CD4-positive, alpha-beta T cell (primary cell): Measurements from ENCODE around the gene MEG3. TPM values are rescaled to one million over a fixed set of nuclear protein-coding genes. Genes with fewer than 3 reads are reported as not detected.

Experiments
- ATAC-seq: fragments of 200-7000 bp; cut with Tn5 transposase; one replicate; pipeline ENCODE4 v1.10.0; 2022; ENCODE audit warnings: mild to moderate bottlenecking; ENCODE audit not compliant: poor library complexity
- CTCF ChIA-PET: fragments of 350-600 bp; sonication (Branson Sonifier 250); formaldehyde crosslinking; loops from one replicate; lab custom pipeline; 2021; ENCODE audit warnings: antibody characterized with exemption, inconsistent platforms; lab: Charles Lee
- POLR2A ChIA-PET: fragments of 350-600 bp; sonication (Branson Sonifier 250); formaldehyde crosslinking; loops from one replicate; lab custom pipeline; 2021; ENCODE audit warnings: antibody characterized with exemption, inconsistent platforms; lab: Charles Lee
- DNase-seq, 14 experiments: peaks; one replicate each; pipeline ENCODE4 v3.0.0-alpha.2; 2013 to 2020; ENCODE audit warnings: mixed read lengths in 2 of 14
- H3K27ac ChIP-seq, 2 donors: one replicate each; pipeline versions ENCODE4 v1.5.1 to v1.7.0; 2013; ENCODE audit warnings: low read length in 2 of 2, low read depth in 1 of 2, mild to moderate bottlenecking in 1 of 2
- H3K27me3 ChIP-seq, 2 experiments: 1 replicate in 1 of 2; 2 replicates in 1 of 2; pipeline versions ENCODE4 v1.6.1 to v1.7.0; 2013; ENCODE audit warnings: low read length in 2 of 2, control low read depth in 1 of 2, mild to moderate bottlenecking in 1 of 2, moderate library complexity in 1 of 2; ENCODE audit not compliant: insufficient read depth in 2 of 2, control insufficient read depth in 1 of 2
- H3K36me3 ChIP-seq: one replicate; pipeline ENCODE4 v1.6.1; 2013; ENCODE audit warnings: low read length, control low read depth; ENCODE audit not compliant: insufficient read depth
- H3K4me1 ChIP-seq: one replicate; pipeline ENCODE4 v1.6.1; 2013; ENCODE audit warnings: low read length, control low read depth; ENCODE audit not compliant: insufficient read depth
- H3K4me3 ChIP-seq: one replicate; pipeline ENCODE4 v1.5.1; 2013; ENCODE audit warnings: mild to moderate bottlenecking, low read length, moderate library complexity
- H3K9me3 ChIP-seq, 2 experiments: 1 replicate in 1 of 2; 2 replicates in 1 of 2; pipeline versions ENCODE4 v1.6.1 to v1.7.0; 2013; ENCODE audit warnings: low read length in 2 of 2, mild to moderate bottlenecking in 2 of 2, control low read depth in 1 of 2, moderate library complexity in 1 of 2; ENCODE audit not compliant: control insufficient read depth in 1 of 2, insufficient read depth in 1 of 2
- H3K27ac Mint-ChIP-seq: one replicate; pipeline ENCODE4 v1.8.0; 2020; ENCODE audit warnings: mixed read lengths
- H3K27me3 Mint-ChIP-seq: one replicate; pipeline ENCODE4 v1.8.0; 2021; ENCODE audit warnings: mixed read lengths
- H3K36me3 Mint-ChIP-seq: one replicate; pipeline ENCODE4 v1.8.0; 2021; ENCODE audit warnings: low read depth, mixed read lengths
- H3K4me1 Mint-ChIP-seq: one replicate; pipeline ENCODE4 v1.8.0; 2021; ENCODE audit warnings: low read depth, mixed read lengths
- H3K4me3 Mint-ChIP-seq: one replicate; pipeline ENCODE4 v1.8.0; 2020; ENCODE audit warnings: mild to moderate bottlenecking, mixed read lengths
- H3K9me3 Mint-ChIP-seq: one replicate; pipeline ENCODE4 v1.8.0; 2020; ENCODE audit warnings: mixed read lengths
- CTCF ChIP-seq: fragments of 200-600 bp; IDR thresholded peaks from one replicate; pipeline ENCODE4 v1.8.0; 2022; ENCODE audit warnings: antibody characterized with exemption, mild to moderate bottlenecking
- intact Hi-C, 2 experiments: fragments of 100-400 bp; cut with DNase I in 1 of 2; cut with micrococcal nuclease in 1 of 2; formaldehyde crosslinking; loops; one replicate each; pipeline versions ENCODE4 v1.15.1 to v1.9.0; 2023 to 2025; cut with DNase I, micrococcal nuclease
- total RNA-seq, 174 experiments: library from RNA in 2 of 174; stranded (reverse) in 2 of 174; gene quantifications; one replicate each; pipeline ENCODE4 v1.2.3 and lab custom pipeline; 2021 to 2026

The MEG3 gene
- total RNA-seq, 2 experiments from 2014 or later: not detected

- Mint-ChIP-seq H3K9me3 (no peaks in the 10 kb centered on the region), H3K4me3 (no peak overlapping the region)
Observed at GRCh38 chr14:100859781-100860180, 33.9 kb downstream of the MEG3 start.

GRCh38 chr14:100860556-100861187 lies 34.8 kb downstream of the MEG3 start:
- Mint-ChIP-seq H3K9me3 (no peaks in the 10 kb centered on the region), H3K27me3 (peaks cover 7% of the 10 kb centered on the region), H3K36me3 (no peaks in the 10 kb centered on the region), H3K4me3 (no peak overlapping the region), H3K4me1 (no peaks in the 10 kb centered on the region), H3K27ac (no peak overlapping the region)
- no peak overlapping the region for H3K27ac ChIP-seq
- H3K4me1 ChIP-seq: no peaks in the 10 kb centered on the region
- H3K4me3 ChIP-seq: no peak overlapping the region
- ChIA-PET CTCF (no interaction called here), POLR2A (no interaction called here)
- no peak for TF ChIP-seq CTCF
- no peaks in the 10 kb centered on the region for H3K27me3 ChIP-seq
- H3K9me3 ChIP-seq: peaks cover 0 to 7% of the 10 kb centered on the region in 2 experiments
- intact Hi-C loops: no loop called here
- DNase-seq: no peak
- no peak for ATAC-seq
- no peaks in the 10 kb centered on the region for H3K36me3 ChIP-seq

More at GRCh38 chr14:100859781-100860180, 33.9 kb downstream of the MEG3 start:
- H3K36me3 ChIP-seq: no peaks in the 10 kb centered on the region
- H3K27ac ChIP-seq: no peak overlapping the region
- Mint-ChIP-seq H3K36me3 (no peaks in the 10 kb centered on the region), H3K4me1 (no peaks in the 10 kb centered on the region), H3K27ac (no peak overlapping the region), H3K27me3 (peaks cover 7% of the 10 kb centered on the region)
- CTCF ChIA-PET: no interaction called here
- POLR2A ChIA-PET: no interaction called here
- DNase-seq (no peak), ATAC-seq (no peak)
- H3K4me1 ChIP-seq: no peaks in the 10 kb centered on the region
- H3K4me3 ChIP-seq: no peak overlapping the region
- peaks cover 0 to 7% of the 10 kb centered on the region in 2 experiments for H3K9me3 ChIP-seq
- intact Hi-C loops: no loop called here
- H3K27me3 ChIP-seq: no peaks in the 10 kb centered on the region
- TF ChIP-seq CTCF: no peak

GRCh38 chr14:100861188-100861936 lies 35.4 kb downstream of the MEG3 start:
- DNase-seq: no peak

More at GRCh38 chr14:100861188-100861936, 35.4 kb downstream of the MEG3 start:
- H3K36me3 Mint-ChIP-seq: no peaks in the 10 kb centered on the region
- Histone ChIP-seq H3K4me3 (no peak overlapping the region), H3K27me3 (no peaks in the 10 kb centered on the region), H3K9me3 (peaks cover 0 to 7% of the 10 kb centered on the region in 2 experiments), H3K4me1 (no peaks in the 10 kb centered on the region), H3K36me3 (no peaks in the 10 kb centered on the region), H3K27ac (no peak overlapping the region)
- H3K27me3 Mint-ChIP-seq: peaks cover 7% of the 10 kb centered on the region
- POLR2A ChIA-PET: no interaction called here
- no peak for TF ChIP-seq CTCF
- intact Hi-C loops: no loop called here
- no peak overlapping the region for H3K4me3 Mint-ChIP-seq
- H3K27ac Mint-ChIP-seq: no peak overlapping the region
- no peaks in the 10 kb centered on the region for H3K4me1 Mint-ChIP-seq
- CTCF ChIA-PET: no interaction called here
- no peaks in the 10 kb centered on the region for H3K9me3 Mint-ChIP-seq
- ATAC-seq: no peak
